BE2C (cell line): Measurements from ENCODE around the gene FASTKD3. TPM values are rescaled to one million over a fixed set of nuclear protein-coding genes. Genes with fewer than 3 reads are reported as not detected.
A peak's percentile ranks its signal among the peaks of the same experiment; 100 is the strongest.
"Not testable (repeated sequence)": the region's sequence is repeated elsewhere in the genome, so short reads cannot be mapped to it uniquely, and the experiment has no call there.

Experiments used
- DNase-seq: peaks from one replicate; pipeline ENCODE4 v3.0.0-alpha.2; 2020
- H3K27me3 ChIP-seq: fragments of 250-450 bp; sonication (Bioruptor Pico); 2 replicates; pipeline ENCODE4 v1.5.1; 2020; ENCODE audit warnings: mild to moderate bottlenecking
- H3K36me3 ChIP-seq: fragments of 250-450 bp; sonication (Bioruptor Pico); 2 replicates; pipeline ENCODE4 v1.5.1; 2020; ENCODE audit warnings: mild to moderate bottlenecking
- H3K4me1 ChIP-seq: fragments of 250-450 bp; sonication (Bioruptor Pico); 2 replicates; pipeline ENCODE4 v1.5.1; 2020
- H3K4me3 ChIP-seq: 2 replicates; pipeline ENCODE4 v1.5.1; 2011; ENCODE audit warnings: low read depth, low read length
- H3K9me3 ChIP-seq: fragments of 250-450 bp; sonication (Bioruptor Pico); 2 replicates; pipeline ENCODE4 v1.5.1; 2020
- polyA plus RNA-seq: library from polyadenylated mRNA; unstranded; fragments of >200 nt; gene quantifications from one replicate; pipeline ENCODE4 v1.2.1, GENCODE V29; 2012; ENCODE audit warnings: low read depth, missing spikeins; ENCODE audit not compliant: insufficient read length, insufficient read depth
- TF ChIP-seq, protein P1 (sequence below): IDR thresholded peaks from 2 replicates; pipeline ENCODE4 v1.5.1; 2012; ENCODE audit warnings: mild to moderate bottlenecking, low read depth, low read length

Gene FASTKD3
- polyA plus RNA-seq = 12.6 TPM

DNA sequence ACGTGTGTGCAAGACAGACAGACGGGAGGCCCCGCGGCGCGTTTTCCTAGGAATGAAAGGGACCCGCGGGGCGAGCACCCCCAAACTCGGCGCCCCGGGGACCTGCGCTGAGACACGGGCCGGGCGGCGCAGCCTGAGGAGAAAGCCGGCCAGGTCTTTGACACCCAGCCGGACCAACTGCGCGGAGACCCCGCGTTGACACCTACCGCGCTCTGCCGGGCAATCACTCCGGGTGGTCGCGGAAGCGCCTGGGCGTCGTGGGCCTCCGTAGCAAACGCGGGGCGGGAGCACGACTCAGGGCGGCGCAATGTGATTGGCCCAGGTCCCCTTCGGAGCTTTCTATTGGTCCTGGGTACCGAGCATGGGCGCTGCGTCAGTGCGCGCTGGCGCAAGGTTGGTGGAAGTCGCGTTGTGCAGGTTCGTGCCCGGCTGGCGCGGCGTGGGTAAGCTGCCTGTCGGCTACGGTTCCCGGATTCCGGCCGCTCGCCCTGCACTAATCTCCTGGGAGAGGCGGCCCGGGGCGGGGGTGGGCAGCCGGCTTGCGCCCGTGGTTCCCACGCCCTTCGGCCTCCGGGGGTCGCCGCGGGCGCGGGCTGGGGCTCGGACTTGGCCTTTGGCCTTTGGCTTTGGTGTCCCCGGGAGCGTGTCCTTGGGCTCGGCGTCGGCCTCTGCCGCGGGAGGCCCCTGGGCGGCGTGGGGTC is at the start of gene FASTKD3, which contains the start of gene MTRR:
Gene FASTKD3, minus strand, starts transcription at position 259 of the 701 bp plus-strand sequence. CDS start 948 bp downstream, outside the sequence.
Gene MTRR, plus strand, starts transcription at position 376 of the 701 bp plus-strand sequence. CDS start 1,647 bp downstream, outside the sequence.
- Histone ChIP-seq H3K9me3 (no peaks in the 10 kb centered on the region), H3K27me3 (no peaks in the 10 kb centered on the region), H3K4me1 (peaks cover 5% of the 10 kb centered on the region), H3K4me3 (peak within 1 kb of the TSS; percentile 94), H3K36me3 (peaks cover 26% of the 10 kb centered on the region)
- TF ChIP-seq, protein P1, sequence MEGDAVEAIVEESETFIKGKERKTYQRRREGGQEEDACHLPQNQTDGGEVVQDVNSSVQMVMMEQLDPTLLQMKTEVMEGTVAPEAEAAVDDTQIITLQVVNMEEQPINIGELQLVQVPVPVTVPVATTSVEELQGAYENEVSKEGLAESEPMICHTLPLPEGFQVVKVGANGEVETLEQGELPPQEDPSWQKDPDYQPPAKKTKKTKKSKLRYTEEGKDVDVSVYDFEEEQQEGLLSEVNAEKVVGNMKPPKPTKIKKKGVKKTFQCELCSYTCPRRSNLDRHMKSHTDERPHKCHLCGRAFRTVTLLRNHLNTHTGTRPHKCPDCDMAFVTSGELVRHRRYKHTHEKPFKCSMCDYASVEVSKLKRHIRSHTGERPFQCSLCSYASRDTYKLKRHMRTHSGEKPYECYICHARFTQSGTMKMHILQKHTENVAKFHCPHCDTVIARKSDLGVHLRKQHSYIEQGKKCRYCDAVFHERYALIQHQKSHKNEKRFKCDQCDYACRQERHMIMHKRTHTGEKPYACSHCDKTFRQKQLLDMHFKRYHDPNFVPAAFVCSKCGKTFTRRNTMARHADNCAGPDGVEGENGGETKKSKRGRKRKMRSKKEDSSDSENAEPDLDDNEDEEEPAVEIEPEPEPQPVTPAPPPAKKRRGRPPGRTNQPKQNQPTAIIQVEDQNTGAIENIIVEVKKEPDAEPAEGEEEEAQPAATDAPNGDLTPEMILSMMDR = no peak
- peak; percentile 95 for DNase-seq

- no peak for DNase-seq
- no peaks in the 10 kb centered on the region for H3K9me3 ChIP-seq
- no peaks in the 10 kb centered on the region for H3K4me1 ChIP-seq
- H3K4me3 ChIP-seq = no peak overlapping the region
- H3K27me3 ChIP-seq = no peaks in the 10 kb centered on the region
- TF ChIP-seq, protein P1 = no peak
- H3K36me3 ChIP-seq = no peaks in the 10 kb centered on the region
These were observed 48.6 kb upstream of the FASTKD3 start for GRCh38 chr5:7917130-7918123.

GRCh38 chr5:7916171-7916804 is 47.5 kb upstream of the FASTKD3 start:
- DNase-seq = no peak
- no peaks in the 10 kb centered on the region for H3K36me3 ChIP-seq
- no peak overlapping the region for H3K4me3 ChIP-seq
- H3K27me3 ChIP-seq = no peaks in the 10 kb centered on the region
- TF ChIP-seq, protein P1 = no peak
- H3K9me3 ChIP-seq = no peaks in the 10 kb centered on the region
- no peaks in the 10 kb centered on the region for H3K4me1 ChIP-seq

DNA sequence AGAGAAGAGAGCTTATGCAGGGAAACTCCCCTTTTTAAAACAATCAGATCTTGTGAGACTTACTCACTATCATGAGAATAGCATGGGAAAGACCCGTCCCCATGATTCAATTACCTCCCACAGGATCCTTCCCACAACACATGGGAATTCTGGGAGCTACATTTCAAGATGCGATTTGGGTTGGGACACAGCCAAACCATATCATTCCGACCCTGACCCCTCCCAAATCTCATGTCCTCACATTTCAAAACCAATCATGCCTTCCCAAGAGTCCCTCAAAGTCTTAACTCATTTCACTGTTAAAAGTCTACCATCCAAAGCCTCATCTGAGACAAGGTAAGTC is 42.6 kb upstream of the FASTKD3 start:
- not testable (repeated sequence) for H3K4me1 ChIP-seq, DNase-seq, H3K9me3 ChIP-seq, H3K27me3 ChIP-seq, H3K4me3 ChIP-seq, H3K36me3 ChIP-seq

DNA sequence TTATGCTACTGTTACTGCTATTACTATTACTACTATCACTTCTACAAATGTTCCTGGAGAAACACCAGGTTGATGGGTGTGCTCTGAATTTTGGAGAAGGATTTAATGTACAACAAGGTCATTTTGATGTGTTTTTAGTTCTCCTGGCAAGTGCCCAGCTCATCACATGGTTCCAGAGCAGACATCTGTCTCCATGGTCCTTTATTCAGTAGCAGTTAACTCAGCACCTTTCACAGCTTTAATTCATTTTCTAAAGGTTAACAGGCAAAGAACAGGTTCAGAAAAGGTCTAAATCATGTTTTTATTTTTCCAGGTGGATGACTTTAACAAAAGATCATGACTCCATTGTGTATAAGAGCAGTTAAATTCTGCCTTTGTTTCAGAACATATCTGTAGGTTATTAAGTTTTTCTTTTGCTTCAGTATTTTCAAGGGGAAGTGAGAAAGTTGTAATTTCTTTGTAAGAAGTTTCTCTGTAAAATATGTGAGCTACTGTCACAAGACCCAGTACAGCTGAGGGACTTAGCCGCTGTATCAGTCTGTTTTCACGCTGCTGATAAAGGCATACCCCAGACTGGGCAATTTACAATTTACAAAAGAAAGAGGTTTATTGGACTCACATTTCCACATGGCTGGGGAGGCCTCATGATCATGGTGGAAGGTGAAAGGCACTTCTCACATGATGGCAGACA is 42.1 kb upstream of the FASTKD3 start:
- Histone ChIP-seq H3K27me3 (no peaks in the 10 kb centered on the region), H3K4me1 (no peaks in the 10 kb centered on the region), H3K36me3 (peaks cover 4% of the 10 kb centered on the region; the same call in 1 of the 2 replicates), H3K4me3 (no peak overlapping the region), H3K9me3 (no peaks in the 10 kb centered on the region)
- TF ChIP-seq, protein P1 = no peak
- DNase-seq = no peak

- H3K4me3 ChIP-seq = no peak overlapping the region
- TF ChIP-seq, protein P1 = no peak
- DNase-seq = no peak
- H3K36me3 ChIP-seq = peaks cover 4% of the 10 kb centered on the region
- no peaks in the 10 kb centered on the region for H3K27me3 ChIP-seq
- H3K4me1 ChIP-seq = no peaks in the 10 kb centered on the region
- no peaks in the 10 kb centered on the region for H3K9me3 ChIP-seq
These were observed 39.5 kb upstream of the FASTKD3 start for GRCh38 chr5:7908317-7908716.
